Measurements from ENCODE around the gene GPR75.
"Not testable (repeated sequence)": the region's sequence is repeated elsewhere in the genome, so short reads cannot be mapped to it uniquely, and the experiment has no call there.

Gene GPR75

GRCh38 chr2:53829273-53829979 lies 30.3 kb downstream of the GPR75 start:
- no peaks in the 10 kb centered on the region for H3K9me3 ChIP-seq
- no peaks in the 10 kb centered on the region for H3K4me1 ChIP-seq
- H3K4me2 ChIP-seq, result no peak overlapping the region
- H3K27ac ChIP-seq, result no peak overlapping the region
- H3K36me3 ChIP-seq, result peaks cover 9% of the 10 kb centered on the region
- TF ChIP-seq Cebpa-rat (IDR thresholded peaks at IDR 0.05), result no peak
- no peak overlapping the region for H3K9ac ChIP-seq
- H3K4me3 ChIP-seq, result no peak overlapping the region
- no peaks in the 10 kb centered on the region for H4K20me1 ChIP-seq
- H3K27me3 ChIP-seq, result no peaks in the 10 kb centered on the region

GRCh38 chr2:53828331-53828730 lies 31.4 kb downstream of the GPR75 start:
- no peak for TF ChIP-seq Cebpa-rat (IDR thresholded peaks at IDR 0.05)
- H3K9me3 ChIP-seq, result no peaks in the 10 kb centered on the region
- H3K4me3 ChIP-seq, result no peak overlapping the region
- H3K9ac ChIP-seq, result no peak overlapping the region
- H3K4me1 ChIP-seq, result no peaks in the 10 kb centered on the region
- H3K4me2 ChIP-seq, result no peak overlapping the region
- H3K27ac ChIP-seq, result no peak overlapping the region
- no peaks in the 10 kb centered on the region for H3K27me3 ChIP-seq
- H4K20me1 ChIP-seq, result no peaks in the 10 kb centered on the region
- H3K36me3 ChIP-seq, result peaks cover 9% of the 10 kb centered on the region

- H3K27ac ChIP-seq, result no peak overlapping the region
- H3K9ac ChIP-seq, result no peak overlapping the region
- no peak overlapping the region for H3K4me2 ChIP-seq
- no peaks in the 10 kb centered on the region for H4K20me1 ChIP-seq
- H3K36me3 ChIP-seq, result peaks cover 12% of the 10 kb centered on the region
- no peak for TF ChIP-seq Cebpa-rat (IDR thresholded peaks at IDR 0.05)
- no peaks in the 10 kb centered on the region for H3K4me1 ChIP-seq
- no peak overlapping the region for H3K4me3 ChIP-seq
- H3K9me3 ChIP-seq, result no peaks in the 10 kb centered on the region
- H3K27me3 ChIP-seq, result no peaks in the 10 kb centered on the region
Measured at GRCh38 chr2:53827398-53828175, 32.2 kb downstream of the GPR75 start.

GRCh38 chr2:53826587-53827397 lies 33.0 kb downstream of the GPR75 start:
- no peak overlapping the region for H3K9ac ChIP-seq
- H3K4me1 ChIP-seq, result peaks cover 3% of the 10 kb centered on the region
- H3K4me3 ChIP-seq, result no peak overlapping the region
- H3K27me3 ChIP-seq, result no peaks in the 10 kb centered on the region
- H3K9me3 ChIP-seq, result no peaks in the 10 kb centered on the region
- no peak for TF ChIP-seq Cebpa-rat (IDR thresholded peaks at IDR 0.05)
- H3K36me3 ChIP-seq, result peaks cover 14% of the 10 kb centered on the region
- H3K4me2 ChIP-seq, result no peak overlapping the region
- no peak overlapping the region for H3K27ac ChIP-seq
- no peaks in the 10 kb centered on the region for H4K20me1 ChIP-seq

GRCh38 chr2:53826030-53826410 lies 33.7 kb downstream of the GPR75 start:
- H3K9ac ChIP-seq, result no peak overlapping the region
- TF ChIP-seq Cebpa-rat (IDR thresholded peaks at IDR 0.05), result no peak
- no peaks in the 10 kb centered on the region for H3K9me3 ChIP-seq
- no peak overlapping the region for H3K4me2 ChIP-seq
- H3K36me3 ChIP-seq, result peaks cover 10% of the 10 kb centered on the region; the same call in 1 of the 2 replicates
- H3K27me3 ChIP-seq, result no peaks in the 10 kb centered on the region
- no peaks in the 10 kb centered on the region for H4K20me1 ChIP-seq
- H3K4me1 ChIP-seq, result peaks cover 5% of the 10 kb centered on the region
- H3K27ac ChIP-seq, result no peak overlapping the region
- H3K4me3 ChIP-seq, result no peak overlapping the region

GRCh38 chr2:53823639-53824038 lies 36.1 kb downstream of the GPR75 start:
- H3K27me3 ChIP-seq, H3K4me1 ChIP-seq, H3K9me3 ChIP-seq, H4K20me1 ChIP-seq, H3K27ac ChIP-seq, H3K4me2 ChIP-seq, H3K4me3 ChIP-seq, H3K9ac ChIP-seq: not testable (repeated sequence)
- H3K36me3 ChIP-seq, result peaks cover 20% of the 10 kb centered on the region

- H3K36me3 ChIP-seq, result peaks cover 36% of the 10 kb centered on the region
- H3K4me1 ChIP-seq, result peaks cover 5% of the 10 kb centered on the region
- H3K27me3 ChIP-seq, result no peaks in the 10 kb centered on the region
- no peaks in the 10 kb centered on the region for H3K9me3 ChIP-seq
- no peaks in the 10 kb centered on the region for H4K20me1 ChIP-seq
- no peak overlapping the region for H3K27ac ChIP-seq
- no peak overlapping the region for H3K9ac ChIP-seq
- no peak overlapping the region for H3K4me3 ChIP-seq
- H3K4me2 ChIP-seq, result no peak overlapping the region
- TF ChIP-seq Cebpa-rat (IDR thresholded peaks at IDR 0.05), result no peak
Measured at GRCh38 chr2:53821810-53822209, 38.0 kb downstream of the GPR75 start.

GRCh38 chr2:53820711-53821110 lies 39.1 kb downstream of the GPR75 start:
- H3K27me3 ChIP-seq, result no peaks in the 10 kb centered on the region
- H3K36me3 ChIP-seq, result peaks cover 43% of the 10 kb centered on the region
- no peak overlapping the region for H3K9ac ChIP-seq
- no peak overlapping the region for H3K4me2 ChIP-seq
- TF ChIP-seq Cebpa-rat (IDR thresholded peaks at IDR 0.05), result no peak
- no peaks in the 10 kb centered on the region for H3K9me3 ChIP-seq
- H3K4me3 ChIP-seq, result no peak overlapping the region
- H3K4me1 ChIP-seq, result peaks cover 5% of the 10 kb centered on the region
- no peaks in the 10 kb centered on the region for H4K20me1 ChIP-seq
- H3K27ac ChIP-seq, result no peak overlapping the region

- Histone ChIP-seq H3K9me3 (no peaks in the 10 kb centered on the region), H4K20me1 (no peaks in the 10 kb centered on the region), H3K27ac (no peak overlapping the region), H3K27me3 (no peaks in the 10 kb centered on the region), H3K4me3 (no peak overlapping the region), H3K4me2 (no peak overlapping the region), H3K4me1 (peaks cover 5% of the 10 kb centered on the region), H3K9ac (no peak overlapping the region), H3K36me3 (peaks cover 49% of the 10 kb centered on the region)
- no peak for TF ChIP-seq Cebpa-rat (IDR thresholded peaks at IDR 0.05)
Measured at GRCh38 chr2:53820048-53820447, 39.7 kb downstream of the GPR75 start.

GRCh38 chr2:53819634-53820033 lies 40.1 kb downstream of the GPR75 start:
- Histone ChIP-seq H3K27ac (no peak overlapping the region), H3K27me3 (no peaks in the 10 kb centered on the region), H3K36me3 (peaks cover 53% of the 10 kb centered on the region)

More at GRCh38 chr2:53819634-53820033, 40.1 kb downstream of the GPR75 start:
- H3K4me2 ChIP-seq, result no peak overlapping the region
- H3K4me3 ChIP-seq, result no peak overlapping the region
- no peaks in the 10 kb centered on the region for H4K20me1 ChIP-seq
- no peak overlapping the region for H3K9ac ChIP-seq
- TF ChIP-seq Cebpa-rat (IDR thresholded peaks at IDR 0.05), result no peak
- H3K4me1 ChIP-seq, result peaks cover 5% of the 10 kb centered on the region
- H3K9me3 ChIP-seq, result no peaks in the 10 kb centered on the region
